Stomach (tissue), 9 donors: ENCODE measurements around the gene GP2. TPM values are rescaled to one million over a fixed set of nuclear protein-coding genes. Genes with fewer than 3 reads are reported as not detected.
A peak's percentile ranks its signal among the peaks of the same experiment; 100 is the strongest.

Source experiments
- DNase-seq, 2 donors: peaks; one replicate each; pipeline versions ENCODE4 v3.0.0 to v3.0.0-alpha.2; 2013 to 2019
- H3K27ac ChIP-seq, 5 donors: fragments of 200-600 bp in 4 of 5; sonication (generic) in 4 of 5; one replicate each; pipeline ENCODE4 v1.5.1; 2013 to 2019; ENCODE audit warnings: mild to moderate bottlenecking in 1 of 5, moderate library complexity in 1 of 5
- H3K27me3 ChIP-seq, 3 donors: fragments of 200-600 bp; sonication (generic); one replicate each; pipeline ENCODE4 v1.5.1; 2017 to 2019; ENCODE audit warnings: mixed run types in 1 of 3
- H3K36me3 ChIP-seq, 4 donors: fragments of 200-600 bp; sonication (generic); 1 replicate in 3 of 4; 2 replicates in 1 of 4; pipeline ENCODE4 v1.5.1; 2016 to 2019
- H3K4me1 ChIP-seq, 4 donors: fragments of 200-600 bp; sonication (generic); one replicate each; pipeline ENCODE4 v1.5.1; 2016 to 2019
- H3K4me3 ChIP-seq, 4 donors: fragments of 200-600 bp; sonication (generic) in 3 of 4; one replicate each; pipeline ENCODE4 v1.5.1; 2016 to 2019; ENCODE audit warnings: mild to moderate bottlenecking in 1 of 4
- H3K9me3 ChIP-seq, 4 donors: fragments of 200-600 bp; sonication (generic); one replicate each; pipeline ENCODE4 v1.5.1; 2016 to 2019
- EP300 ChIP-seq: sonication (generic); formaldehyde crosslinking; IDR thresholded peaks from one replicate; pipeline ENCODE4 v1.6.1; 2017; ENCODE audit warnings: antibody characterized with exemption
- POLR2A ChIP-seq, 4 donors: fragments of 450-650 bp; IDR thresholded peaks; one replicate each; pipeline ENCODE4 v1.6.1; 2016; ENCODE audit warnings: antibody characterized with exemption in 4 of 4, control low read depth in 2 of 4, mild to moderate bottlenecking in 1 of 4, moderate library complexity in 1 of 4
- POLR2AphosphoS5 ChIP-seq, 3 donors: sonication (generic); formaldehyde crosslinking; IDR thresholded peaks; one replicate each; pipeline ENCODE4 v1.6.1; 2016; ENCODE audit warnings: antibody characterized with exemption in 3 of 3
- WGBS, 5 donors: extraction: QIAGEN DNeasy Blood & Tissue Kit in 3 of 5; methylation state at CpG; one replicate each; pipeline versions ENCODE4 v1.1.5 to v1.1.7; 2013 to 2018; 5-methylcytosine and 5-hydroxymethylcytosine counted together
- intact Hi-C: fragments of 100-400 bp; cut with DNase I; formaldehyde crosslinking; loops from one replicate; pipeline ENCODE4 v1.15.1; 2023; ENCODE audit warnings: low total_unique reads
- polyA plus RNA-seq, 3 donors: library from polyadenylated mRNA; stranded (reverse); fragments of 200-250 nt; gene quantifications; one replicate each; pipeline ENCODE4 v1.2.3, GENCODE V29; 2013
- total RNA-seq, 5 donors: library from RNA; depleted of rRNA; stranded (reverse); fragments of >200 nt; gene quantifications; one replicate each; pipeline versions ENCODE4 v1.1.0 to v1.2.3, GENCODE V29; 2014 to 2016
- TF ChIP-seq, protein P1 (sequence below), 7 experiments: fragments of 450-650 bp in 4 of 7; fragments of 200-600 bp in 3 of 7; sonication (generic) in 3 of 7; IDR thresholded peaks; one replicate each; pipeline ENCODE4 v1.5.1; 2016 to 2019; ENCODE audit warnings: antibody characterized with exemption in 7 of 7, control low read depth in 2 of 7, mild to moderate bottlenecking in 1 of 7
- donor health status: healthy with polysubstance abuse.
- donor health status: Bipolar disorder and iron deficiency.
- donor health status: healthy.

The GP2 gene
- total and polyA plus RNA-seq, 8 donors = 0.55 to 53.3 (median 14.4) TPM

DNA sequence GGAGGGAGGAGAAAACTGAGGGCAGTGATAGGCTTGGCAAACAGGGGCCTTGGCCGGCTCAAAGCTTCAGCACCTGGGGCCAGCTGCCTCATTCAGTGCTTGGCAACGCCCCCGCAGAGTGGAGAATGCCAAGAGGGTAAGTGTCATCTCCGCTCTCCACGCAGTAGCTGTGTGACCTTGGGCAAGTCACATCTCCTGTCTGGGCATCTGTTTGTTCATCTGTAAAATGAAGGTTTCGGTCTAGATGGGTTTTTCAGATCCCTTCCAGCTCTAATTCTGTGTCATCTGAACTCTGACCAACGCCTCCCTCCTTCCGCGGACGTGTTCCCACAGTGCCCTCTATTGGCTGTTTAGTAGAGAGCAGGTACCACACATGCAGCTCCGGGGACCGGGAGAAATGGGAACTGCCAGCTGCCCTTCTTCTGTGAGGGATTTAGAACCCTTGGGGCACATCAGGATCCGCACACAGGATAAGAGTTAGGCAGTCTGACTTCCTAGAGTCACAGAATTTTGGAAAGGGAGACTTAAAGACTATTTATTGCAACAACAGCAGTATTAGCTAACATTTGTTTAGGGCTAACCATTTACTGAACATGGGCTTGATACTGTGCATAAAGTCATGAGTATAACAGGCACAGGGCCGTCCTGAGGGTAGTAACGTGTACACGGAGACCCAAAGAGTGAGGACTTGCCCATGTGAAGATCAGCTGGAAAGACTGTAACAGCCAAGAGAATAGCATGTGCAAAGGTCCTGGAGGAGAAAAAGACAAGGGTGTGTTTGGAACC is 26.8 kb downstream of the GP2 start:
- DNase-seq = peak; percentile 69 to 82
- H3K36me3 ChIP-seq = no peaks in the 10 kb centered on the region
- intact Hi-C loops = no loop called here
- peaks cover 0 to 3% (median 0%) of the 10 kb centered on the region in 3 donors for H3K27me3 ChIP-seq
- 13 to 25% (median 17%) methylated on average over 15 to 16 of the region's 16 CpGs for WGBS, 5 donors
- TF ChIP-seq POLR2AphosphoS5 (IDR thresholded peaks at IDR 0.05) = no peak
- TF ChIP-seq, protein P1, sequence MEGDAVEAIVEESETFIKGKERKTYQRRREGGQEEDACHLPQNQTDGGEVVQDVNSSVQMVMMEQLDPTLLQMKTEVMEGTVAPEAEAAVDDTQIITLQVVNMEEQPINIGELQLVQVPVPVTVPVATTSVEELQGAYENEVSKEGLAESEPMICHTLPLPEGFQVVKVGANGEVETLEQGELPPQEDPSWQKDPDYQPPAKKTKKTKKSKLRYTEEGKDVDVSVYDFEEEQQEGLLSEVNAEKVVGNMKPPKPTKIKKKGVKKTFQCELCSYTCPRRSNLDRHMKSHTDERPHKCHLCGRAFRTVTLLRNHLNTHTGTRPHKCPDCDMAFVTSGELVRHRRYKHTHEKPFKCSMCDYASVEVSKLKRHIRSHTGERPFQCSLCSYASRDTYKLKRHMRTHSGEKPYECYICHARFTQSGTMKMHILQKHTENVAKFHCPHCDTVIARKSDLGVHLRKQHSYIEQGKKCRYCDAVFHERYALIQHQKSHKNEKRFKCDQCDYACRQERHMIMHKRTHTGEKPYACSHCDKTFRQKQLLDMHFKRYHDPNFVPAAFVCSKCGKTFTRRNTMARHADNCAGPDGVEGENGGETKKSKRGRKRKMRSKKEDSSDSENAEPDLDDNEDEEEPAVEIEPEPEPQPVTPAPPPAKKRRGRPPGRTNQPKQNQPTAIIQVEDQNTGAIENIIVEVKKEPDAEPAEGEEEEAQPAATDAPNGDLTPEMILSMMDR (IDR thresholded peaks at IDR 0.05) = peak in 5 of 7 experiments; percentile 29 to 63 (median 49)
- peaks cover 0 to 3% (median 0%) of the 10 kb centered on the region in 4 donors for H3K4me1 ChIP-seq
- H3K27ac ChIP-seq = no peak overlapping the region
- no peaks in the 10 kb centered on the region for H3K9me3 ChIP-seq
- H3K4me3 ChIP-seq = no peak overlapping the region

DNA sequence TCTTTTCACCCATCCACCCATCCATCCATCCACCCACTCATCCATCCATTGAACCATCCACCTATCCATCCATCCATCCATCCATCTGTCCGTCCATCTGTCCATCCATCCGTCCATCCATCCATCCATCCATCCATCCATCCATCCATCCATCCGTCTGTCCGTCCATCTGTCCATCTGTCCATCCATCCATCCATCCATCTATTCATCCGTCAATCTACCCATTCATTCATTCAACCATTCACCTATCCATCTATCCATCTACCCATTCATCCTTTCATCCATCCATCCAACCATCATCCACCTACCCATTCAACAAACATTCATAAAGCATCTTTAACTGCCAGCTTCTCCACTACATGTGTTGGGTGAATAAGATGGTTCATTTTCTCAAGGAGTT is 28.9 kb downstream of the GP2 start:
- WGBS, 5 donors = 68 to 83% (median 78%) methylated on average over 5 of the region's 5 CpGs
- no peak overlapping the region for H3K4me3 ChIP-seq
- H3K27ac ChIP-seq = no peak overlapping the region
- H3K4me1 ChIP-seq = peaks cover 0 to 3% (median 0%) of the 10 kb centered on the region in 4 donors
- H3K9me3 ChIP-seq = no peaks in the 10 kb centered on the region
- TF ChIP-seq, protein P1 (IDR thresholded peaks at IDR 0.05) = no peak
- TF ChIP-seq EP300 = no peak
- intact Hi-C loops = no loop called here
- no peak for DNase-seq
- H3K27me3 ChIP-seq = peaks cover 0 to 3% (median 0%) of the 10 kb centered on the region in 3 donors
- H3K36me3 ChIP-seq = no peaks in the 10 kb centered on the region

DNA sequence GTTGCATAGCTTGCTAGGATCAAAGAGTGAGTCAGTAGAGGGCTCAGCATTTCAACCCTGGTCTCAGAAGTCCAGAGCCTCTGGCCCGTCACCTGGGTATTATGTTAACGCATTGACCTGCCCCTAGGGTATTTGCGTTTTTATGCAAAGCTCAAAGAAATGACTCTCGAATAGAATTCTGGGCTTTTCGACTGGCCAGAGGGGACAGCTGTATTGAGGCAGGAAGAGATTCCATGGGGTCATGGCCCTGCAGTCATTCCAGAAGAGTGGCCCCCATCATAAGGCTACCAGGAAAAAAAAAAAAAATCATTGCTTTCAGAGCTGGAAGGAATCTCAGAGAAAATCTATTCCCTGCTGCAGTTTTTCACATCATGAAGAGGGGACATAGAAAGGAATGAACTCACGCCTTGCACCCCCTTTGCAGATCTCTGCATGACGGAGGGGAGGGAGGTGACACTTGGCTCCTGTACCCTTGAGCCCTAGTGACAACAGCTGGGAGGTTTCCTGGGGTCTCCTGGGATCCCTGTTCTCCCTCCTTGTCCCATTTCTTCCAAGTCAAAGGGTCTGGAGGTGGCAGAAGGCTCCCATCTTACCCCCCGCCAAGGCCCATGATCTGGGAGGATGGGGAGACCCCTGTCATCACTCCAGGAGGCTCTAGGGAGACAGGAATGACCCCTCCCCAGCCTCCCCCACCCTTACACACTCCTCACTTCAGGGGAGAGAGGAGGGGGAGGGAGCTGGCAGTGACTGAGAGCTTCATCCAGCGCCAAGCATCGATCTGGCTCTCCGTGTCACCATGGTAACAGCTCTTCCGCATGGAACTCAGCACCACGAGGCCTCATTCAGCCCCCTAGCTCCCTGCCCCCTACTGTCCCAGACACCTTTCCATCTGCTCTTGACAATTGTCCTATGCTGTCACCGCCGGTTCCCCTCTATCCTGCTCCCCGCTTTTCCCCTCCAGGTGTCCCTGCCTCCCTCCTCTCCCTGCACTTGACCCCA is 35.8 kb downstream of the GP2 start:
- WGBS, 5 donors = 35 to 38% (median 35%) methylated on average over 16 of the region's 16 CpGs

GRCh38 chr16:20289571-20289970 is 37.7 kb downstream of the GP2 start:
- DNase-seq = no peak
- no peaks in the 10 kb centered on the region for H3K36me3 ChIP-seq
- H3K4me3 ChIP-seq = no peak overlapping the region
- no peak overlapping the region for H3K27ac ChIP-seq
- 66 to 80% (median 75%) methylated on average over 3 of the region's 3 CpGs for WGBS, 5 donors
- intact Hi-C loops = no loop called here
- H3K4me1 ChIP-seq = no peaks in the 10 kb centered on the region
- H3K27me3 ChIP-seq = peaks cover 0 to 32% (median 11%) of the 10 kb centered on the region in 3 donors
- no peak for TF ChIP-seq EP300
- TF ChIP-seq POLR2AphosphoS5 (IDR thresholded peaks at IDR 0.05) = no peak
- TF ChIP-seq, protein P1 (IDR thresholded peaks at IDR 0.05) = no peak
- no peak for TF ChIP-seq POLR2A (IDR thresholded peaks at IDR 0.05)
- H3K9me3 ChIP-seq = no peaks in the 10 kb centered on the region

More for the DNA sequence above, 35.8 kb downstream of the GP2 start:
- no peaks in the 10 kb centered on the region for H3K4me1 ChIP-seq
- TF ChIP-seq EP300 = no peak
- H3K27me3 ChIP-seq = peaks cover 0 to 32% (median 11%) of the 10 kb centered on the region in 3 donors
- H3K27ac ChIP-seq = no peak overlapping the region
- no peak overlapping the region for H3K4me3 ChIP-seq
- H3K9me3 ChIP-seq = no peaks in the 10 kb centered on the region
- no peaks in the 10 kb centered on the region for H3K36me3 ChIP-seq
- intact Hi-C loops = no loop called here
- DNase-seq = peak in 1 of 2 donors; percentile 10
